ENCODE measurements around the gene NKIRAS2.

Gene NKIRAS2

GRCh38 chr17:42039794-42040763 is 20.2 kb downstream of the NKIRAS2 start:
- H3K4me1 ChIP-seq (ENCODE audit: control insufficient read depth, low read length): no peaks in the 10 kb centered on the region
- H3K4me2 ChIP-seq (ENCODE audit: low read length): no peak overlapping the region
- no peaks in the 10 kb centered on the region for H3K79me2 ChIP-seq (ENCODE audit: control insufficient read depth, low read length)
- H4K20me1 ChIP-seq (ENCODE audit: control insufficient read depth, insufficient read depth, low read depth, low read length): no peaks in the 10 kb centered on the region
- no peaks in the 10 kb centered on the region for H3F3A ChIP-seq (ENCODE audit: control insufficient read depth, insufficient read depth)
- TF ChIP-seq EZH2phosphoT487 (IDR thresholded peaks at IDR 0.05; ENCODE audit: borderline replicate concordance, low read length) (no peak), CTCF (IDR thresholded peaks at IDR 0.05; ENCODE audit: low read depth, low read length, poor library complexity, severe bottlenecking) (no peak)
- no peaks in the 10 kb centered on the region for H3K9me2 ChIP-seq (replicated peaks; ENCODE audit: control insufficient read depth, low read length)
- H3K9me3 ChIP-seq (ENCODE audit: control insufficient read depth, insufficient read depth, low read length): no peaks in the 10 kb centered on the region
- H3K36me3 ChIP-seq (ENCODE audit: control insufficient read depth, low read length): no peaks in the 10 kb centered on the region
- H3K4me3 ChIP-seq (ENCODE audit: low read length): no peak overlapping the region
- H3K27ac ChIP-seq (ENCODE audit: low read depth, low read length): no peak overlapping the region
- peaks cover 17% of the 10 kb centered on the region for H3K27me3 ChIP-seq (ENCODE audit: control insufficient read depth, low read length)

GRCh38 chr17:42040818-42041217 is 20.9 kb downstream of the NKIRAS2 start:
- no peaks in the 10 kb centered on the region for H3K9me3 ChIP-seq (ENCODE audit: control insufficient read depth, insufficient read depth, low read length)
- no peaks in the 10 kb centered on the region for H3K4me1 ChIP-seq (ENCODE audit: control insufficient read depth, low read length)
- H3K27ac ChIP-seq (ENCODE audit: low read depth, low read length): no peak overlapping the region
- no peaks in the 10 kb centered on the region for H3K79me2 ChIP-seq (ENCODE audit: control insufficient read depth, low read length)
- H3K36me3 ChIP-seq (ENCODE audit: control insufficient read depth, low read length): no peaks in the 10 kb centered on the region
- H3F3A ChIP-seq (ENCODE audit: control insufficient read depth, insufficient read depth): no peaks in the 10 kb centered on the region
- H4K20me1 ChIP-seq (ENCODE audit: control insufficient read depth, insufficient read depth, low read depth, low read length): no peaks in the 10 kb centered on the region
- peaks cover 17% of the 10 kb centered on the region for H3K27me3 ChIP-seq (ENCODE audit: control insufficient read depth, low read length)
- H3K4me2 ChIP-seq (ENCODE audit: low read length): no peak overlapping the region
- no peaks in the 10 kb centered on the region for H3K9me2 ChIP-seq (replicated peaks; ENCODE audit: control insufficient read depth, low read length)
- H3K4me3 ChIP-seq (ENCODE audit: low read length): no peak overlapping the region
- TF ChIP-seq CTCF (IDR thresholded peaks at IDR 0.05; ENCODE audit: low read depth, low read length, poor library complexity, severe bottlenecking) (no peak), EZH2phosphoT487 (IDR thresholded peaks at IDR 0.05; ENCODE audit: borderline replicate concordance, low read length) (no peak)

GRCh38 chr17:42041619-42042018 is 21.7 kb downstream of the NKIRAS2 start:
- no peaks in the 10 kb centered on the region for H3K36me3 ChIP-seq (ENCODE audit: control insufficient read depth, low read length)
- no peaks in the 10 kb centered on the region for H3K9me3 ChIP-seq (ENCODE audit: control insufficient read depth, insufficient read depth, low read length)
- H3F3A ChIP-seq (ENCODE audit: control insufficient read depth, insufficient read depth): no peaks in the 10 kb centered on the region
- no peaks in the 10 kb centered on the region for H3K79me2 ChIP-seq (ENCODE audit: control insufficient read depth, low read length)
- no peak overlapping the region for H3K4me2 ChIP-seq (ENCODE audit: low read length)
- TF ChIP-seq EZH2phosphoT487 (IDR thresholded peaks at IDR 0.05; ENCODE audit: borderline replicate concordance, low read length) (no peak), CTCF (IDR thresholded peaks at IDR 0.05; ENCODE audit: low read depth, low read length, poor library complexity, severe bottlenecking) (no peak)
- H3K4me3 ChIP-seq (ENCODE audit: low read length): no peak overlapping the region
- peaks cover 17% of the 10 kb centered on the region for H3K27me3 ChIP-seq (ENCODE audit: control insufficient read depth, low read length)
- H3K9me2 ChIP-seq (replicated peaks; ENCODE audit: control insufficient read depth, low read length): no peaks in the 10 kb centered on the region
- no peaks in the 10 kb centered on the region for H4K20me1 ChIP-seq (ENCODE audit: control insufficient read depth, insufficient read depth, low read depth, low read length)
- H3K4me1 ChIP-seq (ENCODE audit: control insufficient read depth, low read length): no peaks in the 10 kb centered on the region
- H3K27ac ChIP-seq (ENCODE audit: low read depth, low read length): no peak overlapping the region
